SJCRH30 (cell line): ENCODE data around the gene COL3A1. TPM values are rescaled to one million over a fixed set of nuclear protein-coding genes. Genes with fewer than 3 reads are reported as not detected.

Experiments used
- DNase-seq, 2 experiments: peaks; one replicate each; pipeline ENCODE4 v3.0.0-alpha.2; 2015 to 2020
- H3K27ac ChIP-seq: fragments of 250-450 bp; sonication (Bioruptor Pico); 2 replicates; pipeline ENCODE4 v1.5.1; 2020; ENCODE audit warnings: mild to moderate bottlenecking, moderate library complexity
- H3K27me3 ChIP-seq: fragments of 250-450 bp; sonication (Bioruptor Pico); 2 replicates; pipeline ENCODE4 v1.5.1; 2020; ENCODE audit warnings: mild to moderate bottlenecking, moderate library complexity
- H3K36me3 ChIP-seq: fragments of 250-450 bp; sonication (Bioruptor Pico); 2 replicates; pipeline ENCODE4 v1.5.1; 2020; ENCODE audit warnings: mild to moderate bottlenecking, moderate library complexity
- H3K4me1 ChIP-seq: fragments of 250-450 bp; sonication (Bioruptor Pico); 2 replicates; pipeline ENCODE4 v1.5.1; 2020; ENCODE audit warnings: mild to moderate bottlenecking, moderate library complexity
- H3K4me3 ChIP-seq: fragments of 250-450 bp; sonication (Bioruptor Pico); 2 replicates; pipeline ENCODE4 v1.5.1; 2020; ENCODE audit warnings: mild to moderate bottlenecking, moderate library complexity
- H3K9me3 ChIP-seq: fragments of 250-450 bp; sonication (Bioruptor Pico); replicated peaks from 2 replicates; pipeline ENCODE4 v1.5.1; 2020; ENCODE audit warnings: mild to moderate bottlenecking, moderate library complexity
- total RNA-seq: library from RNA; depleted of rRNA; stranded (reverse); fragments of >200 nt; shearing (Covaris generic); gene quantifications from 2 replicates; pipeline ENCODE4 v1.2.3, GENCODE V29; 2014; rRNA removed

COL3A1 gene
- total RNA-seq = 19.2 and 19.3 TPM in 2 replicates

DNA sequence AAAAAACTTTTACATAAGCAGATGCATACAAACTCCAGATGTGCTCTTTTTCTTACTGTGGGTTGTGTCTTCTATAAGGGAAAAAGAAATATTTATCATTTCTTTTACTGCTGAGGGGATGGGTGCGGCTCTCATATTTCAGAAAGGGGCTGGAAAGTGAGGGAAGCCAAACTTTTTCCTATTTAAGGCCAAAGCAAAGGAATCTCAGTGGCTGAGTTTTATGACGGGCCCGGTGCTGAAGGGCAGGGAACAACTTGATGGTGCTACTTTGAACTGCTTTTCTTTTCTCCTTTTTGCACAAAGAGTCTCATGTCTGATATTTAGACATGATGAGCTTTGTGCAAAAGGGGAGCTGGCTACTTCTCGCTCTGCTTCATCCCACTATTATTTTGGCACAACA lies at the start of gene COL3A1:
TSS of gene COL3A1 (plus strand) at position 210 of the 400 bp plus-strand sequence. CDS start at position 327, 117 bp downstream.
- H3K4me3 ChIP-seq = 0 out of 2 replicates have a peak within 1 kb of the TSS, but pooled peaks have one; percentile 0
- peaks cover 24% of the 10 kb centered on the region for H3K4me1 ChIP-seq
- DNase-seq = peak in 1 of 2 experiments; percentile 55
- no peaks in the 10 kb centered on the region for H3K9me3 ChIP-seq
- no peaks in the 10 kb centered on the region for H3K27me3 ChIP-seq
- no peak within 1 kb of the TSS for H3K27ac ChIP-seq
- no peaks in the 10 kb centered on the region for H3K36me3 ChIP-seq

DNA sequence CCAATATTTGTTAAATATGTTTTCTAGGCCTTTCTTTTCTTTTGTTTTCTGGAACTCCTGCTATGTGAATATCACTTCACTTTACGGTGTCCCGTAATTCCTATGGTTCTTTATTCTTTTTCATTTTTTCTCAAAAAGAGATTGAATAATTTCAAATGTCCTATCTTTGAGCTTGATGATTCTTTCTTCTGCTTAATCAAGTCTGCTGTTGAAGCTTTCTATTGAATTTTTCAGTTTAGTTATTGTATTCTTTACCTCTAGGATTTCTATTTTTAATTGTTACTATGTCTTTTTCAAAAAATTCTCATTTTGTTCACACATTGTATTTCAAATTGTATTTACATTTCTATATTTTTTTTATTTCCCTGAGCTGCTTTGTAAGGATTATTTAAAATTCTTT lies 45.5 kb upstream of the COL3A1 start:
- no peak for DNase-seq
- Histone ChIP-seq H3K36me3 (no peaks in the 10 kb centered on the region), H3K4me1 (no peaks in the 10 kb centered on the region), H3K9me3 (peaks cover 9% of the 10 kb centered on the region; the same call in 1 of the 2 replicates), H3K27me3 (no peaks in the 10 kb centered on the region), H3K27ac (no peak overlapping the region), H3K4me3 (no peak overlapping the region)

DNA sequence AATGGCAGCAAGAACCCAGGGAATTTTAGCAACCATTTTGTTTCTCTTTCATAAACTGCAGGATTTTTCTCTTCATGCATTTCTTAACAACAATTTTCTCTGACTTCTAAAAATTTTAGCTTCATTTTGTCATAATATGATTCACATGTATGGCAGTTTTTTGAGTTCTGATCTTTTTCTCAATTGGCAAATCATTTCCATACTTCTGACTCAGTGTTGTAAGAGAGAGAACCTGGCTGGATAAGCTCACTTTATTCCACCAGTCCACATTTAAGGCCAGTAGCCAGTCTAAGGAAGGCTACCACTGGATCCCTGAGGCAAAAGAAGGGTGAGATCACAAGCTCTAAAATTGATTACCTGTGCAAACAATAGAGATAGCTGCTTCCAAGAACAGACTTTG lies 42.8 kb upstream of the COL3A1 start:
- no peaks in the 10 kb centered on the region for H3K27me3 ChIP-seq
- H3K4me1 ChIP-seq = no peaks in the 10 kb centered on the region
- DNase-seq = no peak
- H3K4me3 ChIP-seq = no peak overlapping the region
- peaks cover 9% of the 10 kb centered on the region; the same call in 1 of the 2 replicates for H3K9me3 ChIP-seq
- no peaks in the 10 kb centered on the region for H3K36me3 ChIP-seq
- no peak overlapping the region for H3K27ac ChIP-seq

DNA sequence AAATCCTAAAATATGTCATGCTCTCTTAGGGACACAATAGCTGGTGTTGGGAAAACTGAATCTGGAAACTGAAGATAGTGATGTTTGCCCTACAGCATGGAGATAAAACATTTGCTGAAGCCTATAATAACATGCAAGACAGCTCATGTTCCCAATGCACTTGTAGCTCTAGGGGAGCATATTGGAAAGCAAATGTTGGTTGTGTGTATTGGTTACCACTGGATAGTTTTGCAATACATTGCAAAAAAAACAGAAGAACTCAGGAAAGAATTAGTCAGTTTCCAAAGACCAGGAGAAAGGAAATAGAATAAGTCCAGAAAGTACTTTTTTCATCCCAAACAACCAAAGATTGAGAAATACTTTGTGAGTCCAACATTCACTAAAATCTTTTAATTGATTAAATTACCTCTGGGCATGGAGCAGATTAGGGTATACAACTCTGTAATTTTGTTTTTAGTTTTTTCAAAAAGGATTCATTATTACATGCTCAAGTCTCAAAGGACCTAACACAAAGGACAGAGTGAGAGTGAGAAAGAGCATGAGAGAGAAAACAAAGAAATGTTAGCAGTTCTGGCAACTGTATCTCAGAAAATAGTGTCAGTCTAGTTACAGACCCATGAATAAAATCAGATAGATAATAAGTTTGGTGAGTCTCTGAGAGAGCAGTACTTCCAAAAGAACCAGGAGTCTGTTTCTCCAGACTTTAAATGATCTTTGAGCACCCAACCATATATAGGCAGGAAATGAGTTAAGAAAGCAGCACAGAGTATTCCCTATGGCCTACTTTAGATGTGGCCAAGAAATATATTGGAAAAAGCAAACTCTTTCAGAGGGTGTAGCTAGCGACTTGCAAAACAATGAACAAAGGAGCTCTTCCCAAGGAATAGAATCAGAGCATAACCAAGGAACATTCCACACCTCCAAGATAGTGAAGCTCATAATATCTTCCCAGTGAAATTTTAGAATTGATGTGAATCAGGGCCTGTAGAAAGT lies 36.6 kb upstream of the COL3A1 start:
- H3K27ac ChIP-seq = no peak overlapping the region
- 0 out of 2 replicates have a peak, but pooled peaks cover 2% of the 10 kb centered on the region for H3K9me3 ChIP-seq
- no peaks in the 10 kb centered on the region for H3K4me1 ChIP-seq
- no peaks in the 10 kb centered on the region for H3K36me3 ChIP-seq
- no peaks in the 10 kb centered on the region for H3K27me3 ChIP-seq
- no peak for DNase-seq
- H3K4me3 ChIP-seq = no peak overlapping the region

DNA sequence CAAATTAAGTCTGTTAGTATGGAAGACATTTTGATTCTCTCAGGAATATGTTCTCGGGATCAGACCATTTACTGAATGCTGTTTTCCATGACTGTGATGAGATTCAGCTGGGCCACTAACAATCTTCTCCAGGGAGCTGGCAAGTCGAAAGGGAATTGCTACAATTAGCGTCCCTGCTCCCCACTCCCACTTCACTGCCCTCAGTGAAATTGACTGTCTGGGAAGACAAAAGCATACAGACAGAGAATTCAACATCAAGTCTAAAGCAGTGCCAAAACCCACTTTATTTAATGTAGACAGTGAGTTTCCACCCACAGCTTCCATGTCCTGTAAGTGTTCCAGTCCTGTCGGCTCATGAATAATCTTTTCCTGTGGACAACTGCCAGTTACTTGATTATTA lies 34.0 kb upstream of the COL3A1 start:
- Histone ChIP-seq H3K9me3 (0 out of 2 replicates have a peak, but pooled peaks cover 9% of the 10 kb centered on the region), H3K36me3 (no peaks in the 10 kb centered on the region), H3K4me3 (no peak overlapping the region), H3K27me3 (no peaks in the 10 kb centered on the region), H3K27ac (no peak overlapping the region), H3K4me1 (no peaks in the 10 kb centered on the region)
- DNase-seq = no peak

DNA sequence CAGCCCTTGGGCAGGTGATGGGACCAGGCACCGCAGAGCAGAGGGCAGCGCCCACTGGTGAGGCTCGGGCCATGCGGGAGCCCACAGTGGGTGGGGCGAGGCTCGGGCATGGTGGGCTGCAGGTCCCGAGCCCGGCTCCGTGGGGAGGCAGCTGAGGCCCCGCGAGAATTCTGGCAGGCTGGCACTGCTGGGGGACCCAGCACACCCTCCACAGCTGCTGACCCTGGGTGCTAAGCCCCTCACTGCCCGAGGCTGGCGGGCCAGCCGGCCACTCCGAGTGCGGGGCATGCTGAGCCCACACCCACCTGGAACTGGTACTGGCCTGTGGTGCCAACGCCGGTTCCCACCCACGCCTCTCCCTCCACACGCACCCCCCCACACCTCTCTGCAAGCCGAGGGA lies 29.7 kb upstream of the COL3A1 start:
- no peaks in the 10 kb centered on the region for H3K27me3 ChIP-seq
- DNase-seq = no peak

DNA sequence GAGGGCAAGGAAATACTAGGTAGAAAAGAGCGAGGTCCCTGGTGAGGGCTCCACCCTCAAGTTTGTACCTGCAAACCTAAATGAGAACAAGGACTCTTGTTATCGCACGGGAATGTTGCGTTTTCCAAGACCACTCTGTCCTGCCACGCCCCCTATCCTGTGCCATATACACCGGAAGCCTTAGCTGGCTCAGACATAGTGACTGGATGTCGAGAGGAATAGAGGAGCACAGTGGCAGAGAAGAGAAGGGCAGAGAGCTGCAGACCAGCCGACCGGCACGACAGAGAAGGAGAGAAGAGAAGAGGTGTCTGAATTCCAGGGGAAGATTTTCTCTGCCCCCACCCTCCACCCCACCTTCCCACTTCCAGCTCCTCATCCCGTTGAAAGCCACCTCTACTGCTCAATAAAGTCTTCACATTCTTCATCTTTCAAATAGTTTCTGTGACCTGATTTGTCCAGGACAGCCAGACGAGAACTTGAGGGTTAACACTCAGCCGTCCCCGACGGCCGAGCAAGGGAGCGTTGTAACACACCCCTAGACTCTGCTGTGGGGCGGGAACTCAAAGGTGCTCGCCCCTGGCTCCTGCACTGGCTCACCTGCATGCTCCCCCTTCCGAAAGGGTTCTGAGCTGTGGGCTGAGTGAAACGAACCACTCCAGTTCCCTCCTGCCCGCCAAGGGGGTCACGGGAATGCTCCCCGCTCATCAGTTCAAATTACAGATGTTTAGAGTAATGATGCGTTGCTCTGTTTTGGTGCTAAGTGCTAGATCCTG lies 24.9 kb upstream of the COL3A1 start:
- H3K4me1 ChIP-seq = no peaks in the 10 kb centered on the region
- DNase-seq = no peak
- H3K4me3 ChIP-seq = no peak overlapping the region
- no peak overlapping the region for H3K27ac ChIP-seq
- H3K27me3 ChIP-seq = no peaks in the 10 kb centered on the region
- H3K36me3 ChIP-seq = no peaks in the 10 kb centered on the region
- H3K9me3 ChIP-seq = 0 out of 2 replicates have a peak, but pooled peaks cover 4% of the 10 kb centered on the region

More for the DNA sequence above, 29.7 kb upstream of the COL3A1 start:
- no peaks in the 10 kb centered on the region for H3K4me1 ChIP-seq
- 0 out of 2 replicates have a peak, but pooled peaks cover 10% of the 10 kb centered on the region for H3K9me3 ChIP-seq
- H3K27ac ChIP-seq = no peak overlapping the region
- no peaks in the 10 kb centered on the region for H3K36me3 ChIP-seq
- no peak overlapping the region for H3K4me3 ChIP-seq

DNA sequence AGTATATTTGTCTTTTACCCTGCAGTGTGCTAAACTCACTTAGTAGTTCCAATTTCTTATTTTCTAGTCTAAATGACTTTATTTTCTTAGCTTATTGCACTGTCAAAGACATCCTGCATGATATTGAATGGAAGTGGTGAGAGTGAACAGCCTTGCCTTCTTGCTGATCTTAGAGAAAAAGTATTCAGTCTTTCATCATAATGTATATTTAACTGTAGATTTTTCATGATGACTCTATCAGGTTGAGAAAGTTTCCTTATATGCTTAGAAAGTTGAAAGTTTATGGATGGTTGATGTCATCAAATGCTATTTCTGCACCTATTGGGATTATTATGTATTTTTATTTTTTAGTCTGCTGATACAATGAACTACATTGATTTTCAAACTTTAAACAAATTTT lies 21.3 kb upstream of the COL3A1 start:
- Histone ChIP-seq H3K4me1 (no peaks in the 10 kb centered on the region), H3K27me3 (no peaks in the 10 kb centered on the region), H3K27ac (no peak overlapping the region), H3K9me3 (no peaks in the 10 kb centered on the region; the same call in 1 of the 2 replicates), H3K36me3 (no peaks in the 10 kb centered on the region), H3K4me3 (no peak overlapping the region)
- DNase-seq = no peak

DNA sequence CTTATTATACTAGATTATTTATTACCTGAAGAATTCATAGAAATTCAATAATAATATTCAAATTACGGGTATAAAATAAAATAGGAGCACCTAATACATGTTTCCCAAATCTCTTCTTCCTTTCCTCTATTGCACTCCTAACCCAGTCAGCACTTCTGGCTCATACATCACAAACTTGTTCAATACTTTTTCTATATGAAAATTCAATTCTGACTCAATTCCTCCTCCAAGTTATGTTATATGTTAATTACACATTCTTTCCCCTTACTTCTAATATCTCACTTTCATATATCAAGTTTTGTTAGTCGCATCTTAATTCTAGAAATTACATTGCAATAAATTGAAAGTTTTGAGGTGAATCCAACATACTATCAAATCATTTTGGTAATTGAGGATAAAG lies 17.9 kb upstream of the COL3A1 start:
- Histone ChIP-seq H3K4me1 (no peaks in the 10 kb centered on the region), H3K27ac (no peak overlapping the region), H3K36me3 (no peaks in the 10 kb centered on the region), H3K9me3 (no peaks in the 10 kb centered on the region; the same call in 1 of the 2 replicates), H3K27me3 (no peaks in the 10 kb centered on the region), H3K4me3 (no peak overlapping the region)
- DNase-seq = no peak

DNA sequence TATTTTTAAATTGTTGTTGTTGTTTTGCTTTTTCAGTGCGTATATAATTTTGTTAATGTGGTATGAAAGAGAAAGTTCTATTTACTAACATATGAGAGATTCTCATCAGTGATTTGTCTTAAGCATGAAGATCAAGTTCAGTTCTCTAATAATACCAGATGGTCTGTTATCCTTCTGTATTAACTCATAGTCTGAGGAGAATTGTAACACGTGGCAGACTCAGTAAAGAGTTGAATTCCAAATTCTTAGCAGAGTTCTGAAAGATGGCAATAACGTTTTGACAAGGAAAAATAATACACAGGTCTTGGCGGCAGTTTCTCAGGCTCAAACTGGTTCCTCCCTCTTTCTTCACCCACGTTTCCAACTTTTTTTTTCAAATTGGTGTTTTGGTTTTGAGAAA lies 17.2 kb upstream of the COL3A1 start:
- no peak for DNase-seq
- H3K9me3 ChIP-seq = no peaks in the 10 kb centered on the region; the same call in 1 of the 2 replicates
- H3K27me3 ChIP-seq = no peaks in the 10 kb centered on the region
- no peak overlapping the region for H3K4me3 ChIP-seq
- no peaks in the 10 kb centered on the region for H3K4me1 ChIP-seq
- H3K27ac ChIP-seq = no peak overlapping the region
- no peaks in the 10 kb centered on the region for H3K36me3 ChIP-seq

DNA sequence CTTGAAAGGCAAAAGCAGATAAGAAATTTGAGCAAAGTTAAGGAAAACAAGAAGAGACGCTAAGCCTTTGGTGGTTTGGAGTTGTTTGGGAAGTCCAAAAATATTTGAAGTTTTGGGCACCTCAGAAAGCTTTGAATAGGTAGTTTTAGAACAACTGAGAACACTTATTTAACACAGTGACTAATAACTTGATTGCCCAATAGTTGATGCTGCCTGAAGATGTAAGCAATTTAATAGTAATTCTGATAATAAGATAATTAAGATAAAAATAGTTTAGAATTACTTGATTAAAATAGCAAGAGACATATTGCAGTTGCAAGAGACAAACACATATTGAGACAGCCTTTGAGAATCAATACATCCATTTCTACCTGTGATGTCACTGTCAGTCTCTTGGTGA lies 16.5 kb upstream of the COL3A1 start:
- Histone ChIP-seq H3K27ac (no peak overlapping the region), H3K4me1 (no peaks in the 10 kb centered on the region), H3K9me3 (no peaks in the 10 kb centered on the region; the same call in 1 of the 2 replicates), H3K27me3 (no peaks in the 10 kb centered on the region), H3K4me3 (no peak overlapping the region), H3K36me3 (no peaks in the 10 kb centered on the region)
- DNase-seq = no peak

DNA sequence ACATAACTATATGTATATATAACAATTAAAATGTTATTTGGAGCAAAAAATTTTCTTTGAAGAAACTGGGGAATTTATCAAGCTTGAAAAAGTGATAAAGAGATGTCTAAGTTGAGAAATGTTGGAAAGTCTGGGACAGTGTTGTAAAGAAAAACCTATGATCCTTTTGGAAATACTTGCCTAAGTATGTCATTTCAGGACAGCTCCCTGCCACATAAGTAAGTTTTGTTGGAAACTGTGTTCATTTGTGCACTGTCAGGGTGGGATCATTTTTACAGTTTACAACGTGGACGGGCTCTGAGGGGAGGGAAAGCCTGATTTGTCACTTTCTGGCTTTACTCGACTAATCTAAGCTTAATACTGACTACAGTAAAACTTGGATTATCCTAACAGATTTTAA lies 10.4 kb upstream of the COL3A1 start:
- Histone ChIP-seq H3K4me1 (no peaks in the 10 kb centered on the region), H3K27ac (no peak overlapping the region)
- no peak for DNase-seq

DNA sequence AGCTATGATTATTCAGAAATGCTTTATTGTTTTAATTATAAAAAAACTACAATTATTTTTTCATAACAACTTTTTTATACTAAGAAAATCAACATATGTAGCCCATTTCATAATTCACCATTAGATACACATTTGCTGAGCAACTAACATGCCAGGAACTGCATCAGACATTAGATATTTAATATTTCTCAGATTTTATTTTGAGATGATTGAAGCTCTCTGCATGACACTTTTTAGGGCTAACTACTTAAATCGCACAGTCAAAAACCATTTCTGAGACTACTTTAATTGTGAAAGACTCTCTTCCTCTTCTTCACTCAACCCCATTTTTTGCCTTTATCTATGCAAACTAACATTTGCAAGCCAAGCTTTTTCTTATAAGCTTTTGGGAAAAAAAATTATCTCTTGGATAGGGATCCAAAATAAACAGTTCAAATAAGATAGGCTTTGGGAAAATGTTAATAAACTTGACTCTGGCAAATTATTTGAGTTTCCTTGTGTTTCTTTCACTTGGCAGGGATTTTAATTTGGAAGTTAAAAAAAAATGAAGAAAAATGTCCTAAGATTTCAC lies 9.1 kb upstream of the COL3A1 start:
- Histone ChIP-seq H3K36me3 (no peaks in the 10 kb centered on the region), H3K4me3 (no peak overlapping the region), H3K27me3 (no peaks in the 10 kb centered on the region), H3K4me1 (peaks cover 6% of the 10 kb centered on the region), H3K27ac (no peak overlapping the region), H3K9me3 (no peaks in the 10 kb centered on the region)
- no peak for DNase-seq

More for the DNA sequence above, 10.4 kb upstream of the COL3A1 start:
- no peaks in the 10 kb centered on the region for H3K9me3 ChIP-seq
- no peaks in the 10 kb centered on the region for H3K27me3 ChIP-seq
- H3K4me3 ChIP-seq = no peak overlapping the region
- no peaks in the 10 kb centered on the region for H3K36me3 ChIP-seq

DNA sequence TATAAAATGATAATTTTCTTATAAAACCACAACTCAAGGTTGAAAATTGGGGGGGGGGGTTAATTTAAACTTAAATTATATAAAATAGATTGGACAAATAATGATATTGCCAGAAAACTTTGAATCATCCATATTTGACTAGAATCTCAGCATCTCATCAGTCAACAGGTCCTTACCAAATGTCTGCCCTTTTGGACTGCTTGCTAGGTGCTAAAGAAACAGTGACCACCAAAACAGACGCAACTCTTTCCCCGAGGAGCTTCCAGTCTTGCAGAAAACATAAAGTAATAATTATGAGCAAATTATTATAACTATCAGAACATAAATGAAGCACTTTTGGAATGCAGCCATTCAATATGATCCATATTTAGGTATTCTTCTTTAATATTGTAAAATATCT lies 8.6 kb upstream of the COL3A1 start:
- Histone ChIP-seq H3K27ac (no peak overlapping the region), H3K36me3 (no peaks in the 10 kb centered on the region), H3K4me1 (peaks cover 6% of the 10 kb centered on the region)

More for the DNA sequence above, 8.6 kb upstream of the COL3A1 start:
- no peaks in the 10 kb centered on the region for H3K9me3 ChIP-seq
- no peak overlapping the region for H3K4me3 ChIP-seq
- no peak for DNase-seq
- no peaks in the 10 kb centered on the region for H3K27me3 ChIP-seq
